ENCODE data around the gene EPN3. TPM values are rescaled to one million over a fixed set of nuclear protein-coding genes. Genes with fewer than 3 reads are reported as not detected.

EPN3 gene
- polyA plus RNA-seq, 1 donor: 3.3 TPM

DNA sequence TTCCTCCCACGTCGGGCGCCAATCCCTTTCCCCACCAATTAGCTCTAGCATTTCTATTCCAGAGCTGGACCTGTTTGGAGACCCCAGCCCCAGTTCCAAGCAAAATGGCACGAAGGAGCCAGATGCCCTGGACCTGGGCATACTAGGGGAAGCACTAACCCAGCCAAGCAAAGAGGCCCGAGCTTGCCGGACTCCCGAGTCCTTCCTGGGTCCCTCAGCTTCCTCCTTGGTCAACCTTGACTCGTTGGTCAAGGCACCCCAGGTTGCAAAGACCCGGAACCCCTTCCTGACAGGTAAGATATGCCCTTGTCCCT, 8.8 kb downstream of the EPN3 start:
- peak overlapping the region; percentile 36 for H3K4me3 ChIP-seq (ENCODE audit: low read length)
- H3K27ac ChIP-seq (ENCODE audit: low read length): no peak overlapping the region
- no peaks in the 10 kb centered on the region for H3K9me3 ChIP-seq (ENCODE audit: control insufficient read depth, low read depth, low read length)
- DNase-seq: no peak
- H3K27me3 ChIP-seq (ENCODE audit: control insufficient read depth, insufficient read depth, low read length): no peaks in the 10 kb centered on the region
- H3K36me3 ChIP-seq (ENCODE audit: control insufficient read depth, insufficient read depth, low read length): no peaks in the 10 kb centered on the region
- WGBS (ENCODE audit: insufficient coverage, low lambda C conversion rate): no CpG with 5 or more reads among the region's 9 CpGs
- H3K4me1 ChIP-seq (ENCODE audit: control insufficient read depth, insufficient read depth, low read length): peaks cover 51% of the 10 kb centered on the region

DNA sequence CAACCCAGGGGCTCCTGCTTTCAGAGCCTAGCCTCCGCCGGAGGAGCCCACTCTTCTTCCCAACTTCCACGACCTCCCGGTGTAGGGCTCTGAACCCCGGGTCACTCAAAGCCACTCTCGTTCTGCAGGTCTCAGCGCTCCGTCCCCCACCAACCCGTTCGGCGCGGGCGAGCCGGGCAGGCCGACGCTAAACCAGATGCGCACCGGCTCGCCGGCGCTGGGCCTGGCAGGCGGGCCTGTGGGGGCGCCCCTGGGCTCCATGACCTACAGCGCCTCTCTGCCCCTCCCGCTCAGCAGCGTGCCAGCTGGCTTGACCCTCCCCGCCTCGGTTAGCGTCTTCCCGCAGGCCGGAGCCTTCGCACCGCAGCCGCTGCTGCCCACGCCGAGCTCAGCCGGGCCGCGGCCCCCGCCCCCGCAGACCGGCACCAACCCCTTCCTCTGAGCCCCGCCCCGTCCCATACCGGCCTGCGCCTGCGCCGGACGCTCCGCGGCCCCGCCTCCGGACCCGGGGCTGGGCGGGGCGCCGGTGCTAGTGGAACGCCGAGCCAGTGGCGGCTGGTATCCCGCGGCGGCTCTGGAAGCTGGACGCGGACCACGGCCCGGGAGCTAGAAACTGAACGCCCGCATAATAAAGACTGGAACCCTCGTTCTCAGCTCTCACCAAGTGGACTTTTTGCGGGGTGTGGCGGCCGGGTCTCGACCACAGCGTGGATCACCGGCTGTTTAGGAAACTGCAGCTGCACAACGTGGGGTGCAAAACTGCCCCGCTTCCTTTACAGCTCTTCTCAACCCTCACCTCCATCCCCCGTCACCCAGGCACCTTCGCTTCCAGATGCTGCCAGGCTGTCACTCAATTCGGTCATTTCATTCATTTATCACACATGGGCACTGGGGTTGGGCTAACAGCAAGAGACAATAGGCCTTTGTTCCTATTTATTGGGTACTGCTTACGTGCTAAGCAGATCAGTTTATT, 9.5 kb downstream of the EPN3 start:
- DNase-seq: peak; percentile 78 to 91
- no CpG with 5 or more reads among the region's 82 CpGs for WGBS (ENCODE audit: insufficient coverage, low lambda C conversion rate)
- Histone ChIP-seq H3K27ac (ENCODE audit: low read length) (peak overlapping the region; percentile 71), H3K4me1 (ENCODE audit: control insufficient read depth, insufficient read depth, low read length) (peaks cover 51% of the 10 kb centered on the region), H3K9me3 (ENCODE audit: control insufficient read depth, low read depth, low read length) (no peaks in the 10 kb centered on the region), H3K36me3 (ENCODE audit: control insufficient read depth, insufficient read depth, low read length) (no peaks in the 10 kb centered on the region), H3K27me3 (ENCODE audit: control insufficient read depth, insufficient read depth, low read length) (no peaks in the 10 kb centered on the region), H3K4me3 (ENCODE audit: low read length) (peak overlapping the region; percentile 50)

DNA sequence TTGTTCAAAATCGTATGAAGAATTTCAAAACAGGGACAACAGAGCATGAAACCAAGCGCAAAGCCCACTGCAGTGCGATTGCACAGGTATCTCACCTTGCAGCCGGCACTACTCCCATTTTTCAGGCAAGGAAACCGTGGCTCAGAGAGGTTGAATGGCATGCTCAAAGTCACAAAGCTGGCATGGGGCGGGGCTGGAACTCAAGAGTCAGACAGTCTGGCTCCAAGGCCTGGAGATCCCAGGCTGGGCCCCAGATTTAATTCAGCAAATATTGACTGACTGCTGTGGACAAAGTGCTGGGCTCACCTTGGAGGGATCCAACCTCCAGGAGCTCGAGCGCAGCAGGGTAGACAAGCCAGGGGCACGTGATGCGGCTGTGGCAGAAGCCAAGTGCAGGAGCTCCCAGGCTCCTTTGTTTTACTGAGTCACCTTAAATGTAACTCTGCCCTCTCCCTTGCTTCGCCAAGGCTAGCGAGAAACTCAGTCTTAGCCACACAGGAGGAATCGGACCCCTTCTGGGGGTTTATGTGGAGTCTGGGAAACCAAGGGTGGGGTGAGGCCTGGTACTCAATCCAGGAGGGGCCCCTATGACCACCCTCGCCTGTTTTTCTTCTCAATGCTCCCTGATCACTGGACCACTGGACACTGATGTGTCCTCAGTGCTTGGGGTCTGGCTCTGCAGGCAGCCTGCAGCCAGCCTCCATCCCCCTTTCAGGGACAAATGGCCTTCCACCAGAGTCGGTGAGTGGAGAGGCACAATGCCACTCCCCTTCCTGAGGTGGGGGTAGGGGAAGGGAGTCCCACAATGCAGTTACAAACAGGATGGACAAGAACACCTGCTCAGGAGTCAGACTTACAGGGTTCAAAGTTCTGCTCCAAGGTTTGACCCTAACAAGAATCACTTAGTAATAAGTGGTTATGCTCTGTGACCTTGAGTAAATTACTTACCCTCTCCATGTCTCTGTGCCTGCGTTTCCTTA, 10.6 kb downstream of the EPN3 start:
- peak overlapping the region; percentile 50 for H3K4me3 ChIP-seq (ENCODE audit: low read length)
- H3K27me3 ChIP-seq (ENCODE audit: control insufficient read depth, insufficient read depth, low read length): no peaks in the 10 kb centered on the region
- peak overlapping the region; percentile 71 for H3K27ac ChIP-seq (ENCODE audit: low read length)
- peak; percentile 78 to 88 for DNase-seq
- H3K36me3 ChIP-seq (ENCODE audit: control insufficient read depth, insufficient read depth, low read length): no peaks in the 10 kb centered on the region
- H3K4me1 ChIP-seq (ENCODE audit: control insufficient read depth, insufficient read depth, low read length): peaks cover 52% of the 10 kb centered on the region
- WGBS (ENCODE audit: insufficient coverage, low lambda C conversion rate): no CpG with 5 or more reads among the region's 16 CpGs
- no peaks in the 10 kb centered on the region for H3K9me3 ChIP-seq (ENCODE audit: control insufficient read depth, low read depth, low read length)

DNA sequence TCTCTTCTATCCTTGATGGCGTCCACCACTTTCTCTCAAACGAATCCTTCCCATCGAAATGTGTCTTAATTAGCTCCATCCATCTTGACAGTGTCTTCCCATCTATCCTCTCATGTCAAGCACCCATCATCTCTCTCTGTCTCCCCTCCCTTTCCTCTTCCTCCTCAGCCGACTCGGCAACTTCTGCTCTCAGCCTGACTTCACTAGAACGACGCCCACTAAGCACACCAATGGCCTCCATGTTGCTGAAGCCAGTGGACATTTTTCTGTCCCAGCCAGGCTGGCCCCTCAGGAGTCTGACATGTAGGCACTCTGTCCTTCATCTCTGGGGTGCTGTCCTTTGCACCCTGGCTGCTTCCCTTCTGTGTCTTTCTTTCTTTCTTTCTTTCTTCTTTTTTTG, 12.0 kb downstream of the EPN3 start:
- Histone ChIP-seq H3K9me3 (ENCODE audit: control insufficient read depth, low read depth, low read length) (no peaks in the 10 kb centered on the region), H3K27ac (ENCODE audit: low read length) (no peak overlapping the region), H3K4me3 (ENCODE audit: low read length) (no peak overlapping the region), H3K36me3 (ENCODE audit: control insufficient read depth, insufficient read depth, low read length) (peaks cover 6% of the 10 kb centered on the region), H3K27me3 (ENCODE audit: control insufficient read depth, insufficient read depth, low read length) (no peaks in the 10 kb centered on the region), H3K4me1 (ENCODE audit: control insufficient read depth, insufficient read depth, low read length) (peaks cover 38% of the 10 kb centered on the region)
- no peak for DNase-seq
- WGBS (ENCODE audit: insufficient coverage, low lambda C conversion rate): 80% methylated on average over 4 of the region's 7 CpGs

DNA sequence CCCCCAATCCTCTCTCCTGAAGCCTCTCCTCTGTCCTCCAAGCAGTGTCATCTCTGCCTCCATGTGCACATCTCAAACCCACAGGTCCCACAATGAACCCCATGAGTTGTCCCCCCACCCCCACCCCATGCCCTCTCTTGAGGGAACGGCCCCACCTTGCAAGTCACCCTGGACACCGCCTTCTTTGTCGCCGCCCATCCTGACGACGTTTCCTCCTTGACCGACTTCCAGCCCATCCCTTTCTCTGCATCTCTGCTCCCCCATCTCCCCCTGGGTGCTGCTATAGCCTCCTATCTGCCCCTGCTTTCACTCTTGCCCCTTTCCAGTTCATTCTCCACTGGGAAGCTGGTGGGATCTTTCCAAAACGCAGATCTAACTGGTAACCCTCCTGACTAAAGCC, 12.8 kb downstream of the EPN3 start:
- no peaks in the 10 kb centered on the region for H3K27me3 ChIP-seq (ENCODE audit: control insufficient read depth, insufficient read depth, low read length)
- H3K4me1 ChIP-seq (ENCODE audit: control insufficient read depth, insufficient read depth, low read length): peaks cover 32% of the 10 kb centered on the region
- DNase-seq: no peak
- H3K27ac ChIP-seq (ENCODE audit: low read length): no peak overlapping the region
- WGBS (ENCODE audit: insufficient coverage, low lambda C conversion rate): 61% methylated on average over 5 of the region's 8 CpGs
- H3K9me3 ChIP-seq (ENCODE audit: control insufficient read depth, low read depth, low read length): no peaks in the 10 kb centered on the region
- H3K4me3 ChIP-seq (ENCODE audit: low read length): no peak overlapping the region
- peaks cover 14% of the 10 kb centered on the region for H3K36me3 ChIP-seq (ENCODE audit: control insufficient read depth, insufficient read depth, low read length)

DNA sequence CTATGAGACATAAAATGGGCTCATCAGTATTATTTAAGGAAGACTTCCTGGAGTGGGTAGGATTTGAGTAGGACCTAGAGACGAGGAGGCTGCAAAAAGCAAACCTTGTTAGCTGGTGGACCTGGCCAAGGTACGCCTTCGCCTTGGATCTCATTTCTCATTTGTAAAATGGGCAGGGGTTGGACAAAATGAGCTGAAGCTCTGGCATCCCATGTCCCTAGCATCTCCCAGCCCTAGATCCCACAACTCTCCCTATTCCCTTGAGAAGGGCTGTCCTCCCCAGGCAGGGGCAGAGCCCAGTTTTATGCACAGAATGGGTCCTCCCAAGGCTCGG, 14.1 kb downstream of the EPN3 start:
- H3K27me3 ChIP-seq (ENCODE audit: control insufficient read depth, insufficient read depth, low read length): no peaks in the 10 kb centered on the region
- DNase-seq: no peak
- no peak overlapping the region for H3K4me3 ChIP-seq (ENCODE audit: low read length)
- no peak overlapping the region for H3K27ac ChIP-seq (ENCODE audit: low read length)
- no peaks in the 10 kb centered on the region for H3K9me3 ChIP-seq (ENCODE audit: control insufficient read depth, low read depth, low read length)
- peaks cover 30% of the 10 kb centered on the region for H3K4me1 ChIP-seq (ENCODE audit: control insufficient read depth, insufficient read depth, low read length)
- WGBS (ENCODE audit: insufficient coverage, low lambda C conversion rate): no CpG with 5 or more reads among the region's 4 CpGs
- peaks cover 25% of the 10 kb centered on the region for H3K36me3 ChIP-seq (ENCODE audit: control insufficient read depth, insufficient read depth, low read length)

DNA sequence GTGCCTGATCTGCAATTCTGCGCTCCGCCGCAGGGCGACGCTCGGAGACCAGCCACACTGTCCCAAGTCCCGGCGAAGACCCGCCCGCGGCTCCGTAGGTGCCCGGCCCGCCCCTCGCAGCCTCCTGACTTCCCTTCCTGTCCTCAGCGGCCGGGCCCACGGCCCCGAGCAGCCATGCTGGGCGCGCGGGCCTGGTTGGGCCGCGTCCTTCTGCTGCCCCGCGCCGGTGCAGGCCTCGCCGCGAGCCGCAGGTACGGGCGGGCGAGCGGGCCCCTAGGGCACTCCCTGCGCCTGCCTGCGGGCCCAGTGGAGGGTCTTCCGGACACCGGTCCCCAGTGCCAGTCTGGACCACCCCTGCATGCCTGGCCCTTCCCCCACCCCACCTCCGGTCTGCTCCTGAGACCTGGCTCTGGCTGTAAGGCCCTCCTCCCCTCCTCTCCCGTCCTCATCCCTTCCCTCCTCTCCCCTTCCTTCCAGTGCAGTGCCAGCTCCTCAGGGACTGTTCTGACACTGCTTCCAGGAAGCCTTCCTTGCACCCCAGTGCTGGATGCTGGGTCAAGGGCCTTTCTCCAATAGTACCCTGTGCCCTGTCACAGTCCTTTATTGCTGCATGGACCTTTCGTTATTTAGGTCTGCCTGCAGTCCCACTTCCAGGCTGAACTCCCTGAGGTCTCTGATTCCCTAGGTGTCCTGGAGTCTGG, 14.7 kb downstream of the EPN3 start, which contains the start of gene SPATA20:
Gene SPATA20, plus strand, starts transcription at position 140 of the 701 bp plus-strand sequence. Its CDS starts 35 bp downstream, at position 175.
- Histone ChIP-seq H3K27me3 (ENCODE audit: control insufficient read depth, insufficient read depth, low read length) (no peaks in the 10 kb centered on the region), H3K36me3 (ENCODE audit: control insufficient read depth, insufficient read depth, low read length) (peaks cover 29% of the 10 kb centered on the region), H3K4me3 (ENCODE audit: low read length) (peak within 1 kb of the TSS; percentile 54), H3K27ac (ENCODE audit: low read length) (peak within 1 kb of the TSS; percentile 44), H3K9me3 (ENCODE audit: control insufficient read depth, low read depth, low read length) (no peaks in the 10 kb centered on the region), H3K4me1 (ENCODE audit: control insufficient read depth, insufficient read depth, low read length) (peaks cover 30% of the 10 kb centered on the region)
- DNase-seq: peak; percentile 91
- no CpG with 5 or more reads among the region's 42 CpGs for WGBS (ENCODE audit: insufficient coverage, low lambda C conversion rate)

DNA sequence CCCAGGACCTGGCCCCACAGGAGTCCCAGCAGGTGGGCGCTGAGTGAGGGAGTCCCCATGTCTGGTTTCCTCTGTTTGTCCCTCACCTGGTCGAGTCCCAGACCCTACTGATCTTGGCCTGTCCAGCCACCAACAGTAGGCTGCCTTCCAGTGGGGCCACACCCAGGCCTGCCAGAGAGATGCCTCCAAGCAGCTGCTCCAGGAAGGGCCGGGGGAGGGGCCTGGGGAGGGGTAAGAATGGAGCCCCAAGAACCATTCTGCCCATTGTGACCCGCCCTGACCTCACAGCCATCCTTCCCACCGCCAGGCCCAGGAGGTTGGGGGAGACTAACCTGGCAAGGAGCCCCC, 15.2 kb downstream of the EPN3 start:
- WGBS (ENCODE audit: insufficient coverage, low lambda C conversion rate): no CpG with 5 or more reads among the region's 5 CpGs
- DNase-seq: no peak
- no peaks in the 10 kb centered on the region for H3K9me3 ChIP-seq (ENCODE audit: control insufficient read depth, low read depth, low read length)
- peaks cover 26% of the 10 kb centered on the region for H3K4me1 ChIP-seq (ENCODE audit: control insufficient read depth, insufficient read depth, low read length)
- H3K4me3 ChIP-seq (ENCODE audit: low read length): peak overlapping the region; percentile 54
- H3K36me3 ChIP-seq (ENCODE audit: control insufficient read depth, insufficient read depth, low read length): peaks cover 29% of the 10 kb centered on the region
- no peak overlapping the region for H3K27ac ChIP-seq (ENCODE audit: low read length)
- H3K27me3 ChIP-seq (ENCODE audit: control insufficient read depth, insufficient read depth, low read length): no peaks in the 10 kb centered on the region

DNA sequence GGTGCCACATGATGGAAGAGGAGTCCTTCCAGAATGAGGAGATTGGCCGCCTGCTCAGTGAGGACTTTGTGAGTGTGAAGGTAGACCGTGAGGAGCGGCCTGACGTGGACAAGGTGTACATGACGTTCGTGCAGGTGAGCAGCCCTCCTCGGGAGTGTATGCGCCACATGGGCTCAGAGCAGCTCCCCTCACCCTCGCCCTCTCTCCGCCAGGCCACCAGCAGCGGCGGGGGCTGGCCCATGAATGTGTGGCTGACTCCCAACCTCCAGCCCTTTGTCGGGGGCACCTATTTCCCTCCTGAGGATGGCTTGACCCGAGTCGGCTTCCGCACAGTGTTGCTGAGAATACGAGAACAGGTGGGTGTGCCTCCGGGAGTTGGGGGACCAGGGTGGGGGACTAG, 16.3 kb downstream of the EPN3 start:
- Histone ChIP-seq H3K27me3 (ENCODE audit: control insufficient read depth, insufficient read depth, low read length) (no peaks in the 10 kb centered on the region), H3K4me3 (ENCODE audit: low read length) (no peak overlapping the region), H3K4me1 (ENCODE audit: control insufficient read depth, insufficient read depth, low read length) (peaks cover 14% of the 10 kb centered on the region), H3K9me3 (ENCODE audit: control insufficient read depth, low read depth, low read length) (no peaks in the 10 kb centered on the region), H3K36me3 (ENCODE audit: control insufficient read depth, insufficient read depth, low read length) (peaks cover 33% of the 10 kb centered on the region), H3K27ac (ENCODE audit: low read length) (no peak overlapping the region)
- WGBS (ENCODE audit: insufficient coverage, low lambda C conversion rate): no CpG with 5 or more reads among the region's 18 CpGs
- no peak for DNase-seq

All from large intestine (tissue), 3 donors.